Measurements from ENCODE around the gene TRIM37. TPM values are rescaled to one million over a fixed set of nuclear protein-coding genes. Genes with fewer than 3 reads are reported as not detected.

TRIM37 gene
- total and polyA plus RNA-seq, 2 of the 8 experiments (the other 6 are each of a cell fraction or from before 2014, with no cell fraction given): 38.2 to 57.0 TPM

- no peaks in the 10 kb centered on the region for H4K20me1 ChIP-seq (replicated peaks in 1 of 2; ENCODE audit: control insufficient read depth in 1 of 2, insufficient read depth in 2 of 2, low read length in 2 of 2)
- no peak overlapping the region for H3K9ac ChIP-seq (replicated peaks in 1 of 4; ENCODE audit: extremely low read depth in 1 of 4, low read depth in 3 of 4, low read length in 3 of 4)
- no peaks in the 10 kb centered on the region for H3K27me3 ChIP-seq (replicated peaks in 1 of 4; ENCODE audit: control insufficient read depth in 3 of 4, extremely low read depth in 1 of 4, insufficient read depth in 3 of 4, low read length in 3 of 4)
- H3K56ac ChIP-seq (replicated peaks; ENCODE audit: insufficient read length, low read depth, low read length): no peak overlapping the region
- H2BK5ac ChIP-seq (ENCODE audit: low read depth, low read length): no peak overlapping the region
- DNase-seq (ENCODE audit: low read depth in 1 of 2, low spot score in 2 of 2) (no peak), FAIRE-seq (no peak)
- H2BK120ac ChIP-seq (replicated peaks; ENCODE audit: low read depth, low read length): no peak overlapping the region
- CTCF ChIA-PET (ENCODE audit: partially characterized antibody): interaction anchor here (1.0 kb wide), 1 partner anchor 291 kb away, joined by 3 read pairs; no protein-coding TSS in a partner anchor
- no peak overlapping the region for H3K27ac ChIP-seq (ENCODE audit: low read depth, low read length)
- H3K23ac ChIP-seq (ENCODE audit: insufficient read length): no peak overlapping the region
- no peaks in the 10 kb centered on the region for H3K79me1 ChIP-seq (ENCODE audit: low read depth, low read length)
- no peak overlapping the region for H2BK15ac ChIP-seq (ENCODE audit: low read length)
- no peak overlapping the region for H3K4me2 ChIP-seq (ENCODE audit: insufficient read depth in 1 of 2, low read depth in 2 of 2, low read length in 2 of 2)
- no peak overlapping the region for H2AK5ac ChIP-seq (ENCODE audit: low read depth, low read length)
- no peak overlapping the region for H3K14ac ChIP-seq (ENCODE audit: insufficient read length)
- 90% methylated on average over 3 of the region's 3 CpGs; no CpG with 5 or more reads in 1 of the 2 experiments for WGBS, 2 experiments (ENCODE audit: extremely low coverage in 1 of 2, insufficient coverage in 1 of 2, insufficient read length in 1 of 2, insufficient replicate concordance in 2 of 2, low coverage in 1 of 2, low lambda C conversion rate in 2 of 2, missing lambda C conversion rate in 1 of 2)
- H3K4me1 ChIP-seq (replicated peaks in 1 of 4; ENCODE audit: control insufficient read depth in 3 of 4, insufficient read depth in 4 of 4, low read length in 3 of 4): no peaks in the 10 kb centered on the region
- H3K36me3 ChIP-seq (ENCODE audit: control insufficient read depth in 2 of 4, insufficient read depth in 4 of 4, low read length in 3 of 4): peaks cover 0 to 19% (median 7%) of the 10 kb centered on the region in 4 experiments; a peak in 6 of 8 replicates
- POLR2A ChIA-PET (ENCODE audit: partially characterized antibody): no interaction called here
- H2AFZ ChIP-seq (ENCODE audit: low read length): no peak overlapping the region
- H3K79me2 ChIP-seq (ENCODE audit: control insufficient read depth in 1 of 2, insufficient read depth in 2 of 2, low read length in 2 of 2): no peaks in the 10 kb centered on the region
- no peak overlapping the region for H4K5ac ChIP-seq (ENCODE audit: insufficient read length, low read depth, low read length)
- H3K4ac ChIP-seq (replicated peaks; ENCODE audit: insufficient read length, low read depth, low read length): no peak overlapping the region
- TF ChIP-seq TEAD4 (IDR thresholded peaks at IDR 0.05; ENCODE audit: low read depth, low read length): no peak
- TF ChIP-seq PHF8 (conservative IDR thresholded peaks at IDR 0.05; ENCODE audit: low read depth, low read length): no peak
- TF ChIP-seq MAFK (IDR thresholded peaks at IDR 0.05; ENCODE audit: low read depth, low read length): no peak
- no peaks in the 10 kb centered on the region for H3K23me2 ChIP-seq (ENCODE audit: low read depth, low read length)
- no peaks in the 10 kb centered on the region for H3K9me3 ChIP-seq (ENCODE audit: insufficient read depth in 2 of 2, low read depth in 1 of 2, low read length in 1 of 2)
- no peak overlapping the region for H3K4me3 ChIP-seq (ENCODE audit: extremely low read depth in 1 of 4, insufficient read depth in 2 of 4, low read depth in 3 of 4, low read length in 4 of 4)
- H2BK20ac ChIP-seq (ENCODE audit: low read length): no peak overlapping the region
- no peak overlapping the region for H3K18ac ChIP-seq (ENCODE audit: extremely low read depth, low read length)
- no peak overlapping the region for H4K91ac ChIP-seq (replicated peaks; ENCODE audit: insufficient read length, low read length)
- H4K8ac ChIP-seq (ENCODE audit: extremely low read depth, insufficient read depth, low read length): no peak overlapping the region
- H2BK12ac ChIP-seq (ENCODE audit: low read depth, low read length): no peak overlapping the region
Measured at GRCh38 chr17:59002126-59002525, 104.6 kb downstream of the TRIM37 start.

All from H1 (cell line).